HEK293 (cell line): ENCODE data around the gene CD28.
"Not testable (repeated sequence)": the region's sequence is repeated elsewhere in the genome, so short reads cannot be mapped to it uniquely, and the experiment has no call there.

Experiments used
- CTCF ChIA-PET: fragments of 350-600 bp; formaldehyde crosslinking; extraction: SDS; loops from one replicate; lab custom pipeline; 2021; ENCODE audit warnings: antibody characterized with exemption; lab: Yijun Ruan, JAX
- POLR2A ChIA-PET: fragments of 300-600 bp; formaldehyde crosslinking; extraction: SDS; loops from one replicate; lab custom pipeline; 2020; ENCODE audit warnings: antibody characterized with exemption, inconsistent platforms; lab: Yijun Ruan, JAX
- H3K27ac ChIP-seq: fragments of 200-500 bp; sonication (Bioruptor generic); 2 replicates; pipeline ENCODE4 v1.5.1; 2014; ENCODE audit warnings: low read depth, low read length, control low read depth, inconsistent platforms; ENCODE audit errors: extremely low read depth
- H3K36me3 ChIP-seq, 2 experiments: fragments of 200-500 bp in 1 of 2; sonication (Bioruptor generic) in 1 of 2; 1 replicate in 1 of 2; 2 replicates in 1 of 2; pipeline ENCODE4 v1.5.1; 2014 to 2017; ENCODE audit warnings: inconsistent platforms in 2 of 2, low read length in 2 of 2; ENCODE audit not compliant: control insufficient read depth in 2 of 2, insufficient read depth in 1 of 2
- H3K4me1 ChIP-seq: fragments of 200-500 bp; sonication (Bioruptor generic); 2 replicates; pipeline ENCODE4 v1.5.1; 2014; ENCODE audit warnings: mild to moderate bottlenecking, low read length, inconsistent platforms; ENCODE audit not compliant: control insufficient read depth, insufficient read depth
- H3K4me3 ChIP-seq: 2 replicates; pipeline ENCODE4 v1.5.1; 2011; ENCODE audit warnings: low read depth, mild to moderate bottlenecking, control low read depth, low read length, moderate library complexity
- H3K9me3 ChIP-seq: fragments of 200-500 bp; sonication (Bioruptor generic); 2 replicates; pipeline ENCODE4 v1.5.1; 2014; ENCODE audit warnings: low read depth, low read length, inconsistent platforms; ENCODE audit not compliant: control insufficient read depth, insufficient read depth
- EGR2 ChIP-seq: fragments of 450-650 bp; formaldehyde crosslinking; IDR thresholded peaks from 2 replicates; pipeline ENCODE4 v1.5.1; 2016; ENCODE audit warnings: low read depth, missing biosample characterization, missing genetic modification characterization
- GLIS1 ChIP-seq: fragments of 450-650 bp; formaldehyde crosslinking; IDR thresholded peaks from 2 replicates; pipeline ENCODE4 v1.5.1; 2016; ENCODE audit warnings: missing biosample characterization, missing genetic modification characterization
- GLIS2 ChIP-seq: fragments of 450-650 bp; formaldehyde crosslinking; IDR thresholded peaks from 2 replicates; pipeline ENCODE4 v1.5.1; 2016; ENCODE audit warnings: missing biosample characterization, missing genetic modification characterization
- OSR2 ChIP-seq: fragments of 450-650 bp; formaldehyde crosslinking; IDR thresholded peaks from 2 replicates; pipeline ENCODE4 v1.5.1; 2016; ENCODE audit warnings: missing biosample characterization, missing genetic modification characterization
- SETDB1 ChIP-seq: IDR thresholded peaks from one replicate; pipeline ENCODE4 v1.6.1; 2017; ENCODE audit warnings: mild to moderate bottlenecking, low read length, moderate library complexity, mixed read lengths; ENCODE audit not compliant: insufficient read length
- SP7 ChIP-seq: fragments of 450-650 bp; formaldehyde crosslinking; IDR thresholded peaks from 2 replicates; pipeline ENCODE4 v1.5.1; 2016; ENCODE audit warnings: missing biosample characterization, missing genetic modification characterization
- YY2 ChIP-seq: fragments of 450-650 bp; formaldehyde crosslinking; IDR thresholded peaks from 2 replicates; pipeline ENCODE4 v1.5.1; 2016; ENCODE audit warnings: missing biosample characterization, missing genetic modification characterization
- ZBTB1 ChIP-seq: fragments of 450-650 bp; formaldehyde crosslinking; IDR thresholded peaks from 2 replicates; pipeline ENCODE4 v1.5.1; 2016; ENCODE audit warnings: missing biosample characterization, missing genetic modification characterization
- ZBTB20 ChIP-seq: fragments of 450-650 bp; formaldehyde crosslinking; IDR thresholded peaks from 2 replicates; pipeline ENCODE4 v1.5.1; 2016; ENCODE audit warnings: missing biosample characterization, missing genetic modification characterization
- ZFP69B ChIP-seq: fragments of 450-650 bp; formaldehyde crosslinking; IDR thresholded peaks from 2 replicates; pipeline ENCODE4 v1.5.1; 2016; ENCODE audit warnings: missing biosample characterization, missing genetic modification characterization
- ZNF121 ChIP-seq: fragments of 450-650 bp; formaldehyde crosslinking; IDR thresholded peaks from 2 replicates; pipeline ENCODE4 v1.5.1; 2016; ENCODE audit warnings: missing biosample characterization, missing genetic modification characterization
- ZNF169 ChIP-seq: fragments of 450-650 bp; formaldehyde crosslinking; IDR thresholded peaks from 2 replicates; pipeline ENCODE4 v1.5.1; 2016; ENCODE audit warnings: missing biosample characterization, missing genetic modification characterization
- ZNF335 ChIP-seq: fragments of 450-650 bp; formaldehyde crosslinking; conservative IDR thresholded peaks from 2 replicates; pipeline ENCODE4 v1.5.1; 2016; ENCODE audit warnings: missing biosample characterization, missing genetic modification characterization
- ZNF555 ChIP-seq: fragments of 450-650 bp; formaldehyde crosslinking; conservative IDR thresholded peaks from 2 replicates; pipeline ENCODE4 v1.5.1; 2017; ENCODE audit warnings: missing biosample characterization, mild to moderate bottlenecking, missing genetic modification characterization, inconsistent platforms
- ZNF561 ChIP-seq: fragments of 450-650 bp; IDR thresholded peaks from 2 replicates; pipeline ENCODE4 v1.5.1; 2018; ENCODE audit warnings: missing biosample characterization, missing genetic modification characterization, borderline replicate concordance
- ZNF600 ChIP-seq: fragments of 450-650 bp; formaldehyde crosslinking; IDR thresholded peaks from 2 replicates; pipeline ENCODE4 v1.5.1; 2016; ENCODE audit warnings: missing biosample characterization, missing genetic modification characterization
- ZNF610 ChIP-seq: fragments of 450-650 bp; formaldehyde crosslinking; IDR thresholded peaks from 2 replicates; pipeline ENCODE4 v1.5.1; 2016; ENCODE audit warnings: missing biosample characterization, missing genetic modification characterization, borderline replicate concordance
- ZNF664 ChIP-seq: fragments of 450-650 bp; formaldehyde crosslinking; IDR thresholded peaks from 2 replicates; pipeline ENCODE4 v1.5.1; 2016; ENCODE audit warnings: missing biosample characterization, missing genetic modification characterization
- ZNF677 ChIP-seq: fragments of 450-650 bp; IDR thresholded peaks from 2 replicates; pipeline ENCODE4 v1.5.0; 2018; ENCODE audit warnings: missing biosample characterization, mild to moderate bottlenecking, missing genetic modification characterization, moderate library complexity
- ZXDB ChIP-seq: fragments of 450-650 bp; formaldehyde crosslinking; IDR thresholded peaks from 2 replicates; pipeline ENCODE4 v1.5.1; 2016; ENCODE audit warnings: missing biosample characterization, missing genetic modification characterization
- TF ChIP-seq, protein P1 (sequence below): fragments of 450-650 bp; formaldehyde crosslinking; IDR thresholded peaks from 2 replicates; pipeline ENCODE4 v1.5.0; 2017; ENCODE audit warnings: missing biosample characterization, missing genetic modification characterization, borderline replicate concordance
- TF ChIP-seq, protein P2 (sequence below): fragments of 450-650 bp; formaldehyde crosslinking; IDR thresholded peaks from 2 replicates; pipeline ENCODE4 v1.5.1; 2016; ENCODE audit warnings: missing biosample characterization, missing genetic modification characterization, low read depth
- TF ChIP-seq, protein P3 (sequence below): fragments of 450-650 bp; formaldehyde crosslinking; IDR thresholded peaks from 2 replicates; pipeline ENCODE4 v1.5.1; 2016; ENCODE audit warnings: missing biosample characterization, missing genetic modification characterization
- TF ChIP-seq, protein P4 (sequence below): fragments of 450-650 bp; IDR thresholded peaks from 2 replicates; pipeline ENCODE4 v1.5.1; 2018; ENCODE audit warnings: missing biosample characterization, mild to moderate bottlenecking, missing genetic modification characterization

The CD28 gene

DNA sequence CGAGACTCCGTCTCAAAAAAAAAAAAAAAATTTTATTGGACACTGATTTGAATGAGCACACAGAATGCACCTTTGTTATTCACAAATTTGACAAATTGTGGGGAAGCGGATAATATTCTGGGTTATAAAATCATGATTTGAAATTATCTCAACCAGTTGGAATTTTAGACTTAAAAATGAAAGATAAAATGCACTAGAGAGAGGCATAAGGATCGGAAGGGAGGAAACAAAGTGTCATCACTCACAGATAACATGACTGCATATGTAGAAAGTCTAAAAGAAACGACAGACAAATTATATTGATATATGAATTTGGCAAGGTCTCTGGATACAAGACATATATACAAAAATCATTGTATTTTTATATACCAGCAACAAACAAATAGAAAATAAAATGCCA, 70.6 kb downstream of the CD28 start:
- Histone ChIP-seq H3K4me1 (no peaks in the 10 kb centered on the region), H3K36me3 (no peaks in the 10 kb centered on the region), H3K9me3 (no peaks in the 10 kb centered on the region), H3K4me3 (no peak overlapping the region), H3K27ac (no peak overlapping the region)
- ChIA-PET POLR2A (no interaction called here), CTCF (interaction anchor here (0.6 kb wide), 2 partner anchors 37 to 129 kb away, joined by 3 to 4 read pairs; no protein-coding TSS in a partner anchor)
- no peak for TF ChIP-seq ZNF121 (tag by site-specific recombination)
- no peak for TF ChIP-seq ZNF335 (tag by site-specific recombination)
- TF ChIP-seq GLIS1 (tag by site-specific recombination), result no peak
- TF ChIP-seq SP7 (tag by site-specific recombination), result no peak
- no peak for TF ChIP-seq ZBTB20 (tag by site-specific recombination)
- no peak for TF ChIP-seq ZNF610
- TF ChIP-seq GLIS2 (tag by site-specific recombination), result no peak
- no peak for TF ChIP-seq ZNF664
- TF ChIP-seq, protein P1, sequence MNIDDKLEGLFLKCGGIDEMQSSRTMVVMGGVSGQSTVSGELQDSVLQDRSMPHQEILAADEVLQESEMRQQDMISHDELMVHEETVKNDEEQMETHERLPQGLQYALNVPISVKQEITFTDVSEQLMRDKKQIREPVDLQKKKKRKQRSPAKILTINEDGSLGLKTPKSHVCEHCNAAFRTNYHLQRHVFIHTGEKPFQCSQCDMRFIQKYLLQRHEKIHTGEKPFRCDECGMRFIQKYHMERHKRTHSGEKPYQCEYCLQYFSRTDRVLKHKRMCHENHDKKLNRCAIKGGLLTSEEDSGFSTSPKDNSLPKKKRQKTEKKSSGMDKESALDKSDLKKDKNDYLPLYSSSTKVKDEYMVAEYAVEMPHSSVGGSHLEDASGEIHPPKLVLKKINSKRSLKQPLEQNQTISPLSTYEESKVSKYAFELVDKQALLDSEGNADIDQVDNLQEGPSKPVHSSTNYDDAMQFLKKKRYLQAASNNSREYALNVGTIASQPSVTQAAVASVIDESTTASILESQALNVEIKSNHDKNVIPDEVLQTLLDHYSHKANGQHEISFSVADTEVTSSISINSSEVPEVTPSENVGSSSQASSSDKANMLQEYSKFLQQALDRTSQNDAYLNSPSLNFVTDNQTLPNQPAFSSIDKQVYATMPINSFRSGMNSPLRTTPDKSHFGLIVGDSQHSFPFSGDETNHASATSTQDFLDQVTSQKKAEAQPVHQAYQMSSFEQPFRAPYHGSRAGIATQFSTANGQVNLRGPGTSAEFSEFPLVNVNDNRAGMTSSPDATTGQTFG (tag by site-specific recombination), result no peak
- TF ChIP-seq, protein P2, sequence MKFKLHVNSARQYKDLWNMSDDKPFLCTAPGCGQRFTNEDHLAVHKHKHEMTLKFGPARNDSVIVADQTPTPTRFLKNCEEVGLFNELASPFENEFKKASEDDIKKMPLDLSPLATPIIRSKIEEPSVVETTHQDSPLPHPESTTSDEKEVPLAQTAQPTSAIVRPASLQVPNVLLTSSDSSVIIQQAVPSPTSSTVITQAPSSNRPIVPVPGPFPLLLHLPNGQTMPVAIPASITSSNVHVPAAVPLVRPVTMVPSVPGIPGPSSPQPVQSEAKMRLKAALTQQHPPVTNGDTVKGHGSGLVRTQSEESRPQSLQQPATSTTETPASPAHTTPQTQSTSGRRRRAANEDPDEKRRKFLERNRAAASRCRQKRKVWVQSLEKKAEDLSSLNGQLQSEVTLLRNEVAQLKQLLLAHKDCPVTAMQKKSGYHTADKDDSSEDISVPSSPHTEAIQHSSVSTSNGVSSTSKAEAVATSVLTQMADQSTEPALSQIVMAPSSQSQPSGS (tag by site-specific recombination), result no peak
- TF ChIP-seq ZNF555 (tag by site-specific recombination), result no peak
- no peak for TF ChIP-seq OSR2 (tag by site-specific recombination)
- no peak for TF ChIP-seq ZBTB1 (tag by site-specific recombination)
- no peak for TF ChIP-seq ZNF677 (tag by site-specific recombination)

DNA sequence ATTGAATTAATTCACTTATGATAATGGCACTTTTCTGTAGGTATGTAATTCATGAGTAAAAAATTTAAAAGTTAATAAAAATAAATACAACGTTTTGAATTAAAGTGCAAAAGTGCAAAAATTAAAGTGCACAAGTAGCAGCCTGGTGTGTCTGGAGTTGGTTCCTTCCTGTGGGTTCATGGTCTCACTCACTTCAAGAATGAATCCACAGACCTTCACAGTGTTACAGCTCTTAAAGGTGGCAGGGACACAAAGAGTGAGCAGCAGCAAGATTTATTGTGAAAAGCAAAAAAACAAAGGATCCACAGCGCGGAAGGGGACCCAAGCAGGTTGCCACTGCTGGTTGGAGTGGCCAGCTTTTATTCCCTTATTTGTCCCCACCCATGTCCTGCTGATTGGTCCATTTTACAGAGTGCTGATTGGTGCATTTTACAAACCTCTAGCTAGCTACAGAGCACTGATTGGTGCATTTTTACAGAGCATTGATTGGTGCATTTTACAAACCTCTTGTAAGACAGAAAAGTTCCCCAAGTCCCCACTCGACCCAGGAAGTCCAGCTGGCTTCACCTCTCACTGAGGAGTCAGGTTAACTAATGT, 73.1 kb downstream of the CD28 start:
- H3K36me3 ChIP-seq, POLR2A ChIA-PET, H3K9me3 ChIP-seq, H3K27ac ChIP-seq, H3K4me3 ChIP-seq, H3K4me1 ChIP-seq: not testable (repeated sequence)
- CTCF ChIA-PET, result interaction anchor here (0.6 kb wide), 2 partner anchors 130 to 1731 kb away, joined by 3 read pairs; no protein-coding TSS in a partner anchor

DNA sequence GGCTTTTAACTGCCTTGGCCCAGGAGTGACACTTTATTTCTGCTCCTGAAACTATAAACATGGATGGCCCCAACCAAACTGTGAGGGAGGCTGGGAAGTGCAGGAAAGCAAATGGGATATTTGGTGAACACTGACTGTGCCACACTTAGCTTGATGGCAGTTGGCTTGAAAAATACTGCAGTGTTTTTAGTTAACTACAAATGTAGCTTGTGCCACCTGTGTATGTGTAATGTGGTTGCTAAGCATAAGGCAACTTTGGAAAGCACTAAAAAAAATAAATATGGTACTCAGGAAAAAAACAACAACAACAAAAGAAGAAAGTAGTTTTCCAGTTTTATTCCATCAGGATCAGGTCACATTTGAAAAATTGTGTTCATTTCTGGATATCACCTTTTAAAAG, 73.8 kb downstream of the CD28 start:
- CTCF ChIA-PET, result interaction anchor here (0.7 kb wide), 1 partner anchor 624 kb away, joined by 3 read pairs; no protein-coding TSS in a partner anchor
- TF ChIP-seq ZXDB (tag by site-specific recombination), result no peak
- no peak for TF ChIP-seq ZNF169
- TF ChIP-seq ZNF600 (tag by site-specific recombination), result no peak
- no peak for TF ChIP-seq ZFP69B
- TF ChIP-seq YY2 (tag by site-specific recombination), result no peak
- TF ChIP-seq EGR2, result no peak
- no peak for TF ChIP-seq ZNF561 (tag by site-specific recombination)
- TF ChIP-seq, protein P3, sequence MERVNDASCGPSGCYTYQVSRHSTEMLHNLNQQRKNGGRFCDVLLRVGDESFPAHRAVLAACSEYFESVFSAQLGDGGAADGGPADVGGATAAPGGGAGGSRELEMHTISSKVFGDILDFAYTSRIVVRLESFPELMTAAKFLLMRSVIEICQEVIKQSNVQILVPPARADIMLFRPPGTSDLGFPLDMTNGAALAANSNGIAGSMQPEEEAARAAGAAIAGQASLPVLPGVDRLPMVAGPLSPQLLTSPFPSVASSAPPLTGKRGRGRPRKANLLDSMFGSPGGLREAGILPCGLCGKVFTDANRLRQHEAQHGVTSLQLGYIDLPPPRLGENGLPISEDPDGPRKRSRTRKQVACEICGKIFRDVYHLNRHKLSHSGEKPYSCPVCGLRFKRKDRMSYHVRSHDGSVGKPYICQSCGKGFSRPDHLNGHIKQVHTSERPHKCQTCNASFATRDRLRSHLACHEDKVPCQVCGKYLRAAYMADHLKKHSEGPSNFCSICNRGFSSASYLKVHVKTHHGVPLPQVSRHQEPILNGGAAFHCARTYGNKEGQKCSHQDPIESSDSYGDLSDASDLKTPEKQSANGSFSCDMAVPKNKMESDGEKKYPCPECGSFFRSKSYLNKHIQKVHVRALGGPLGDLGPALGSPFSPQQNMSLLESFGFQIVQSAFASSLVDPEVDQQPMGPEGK (tag by site-specific recombination), result no peak
- TF ChIP-seq, protein P4, sequence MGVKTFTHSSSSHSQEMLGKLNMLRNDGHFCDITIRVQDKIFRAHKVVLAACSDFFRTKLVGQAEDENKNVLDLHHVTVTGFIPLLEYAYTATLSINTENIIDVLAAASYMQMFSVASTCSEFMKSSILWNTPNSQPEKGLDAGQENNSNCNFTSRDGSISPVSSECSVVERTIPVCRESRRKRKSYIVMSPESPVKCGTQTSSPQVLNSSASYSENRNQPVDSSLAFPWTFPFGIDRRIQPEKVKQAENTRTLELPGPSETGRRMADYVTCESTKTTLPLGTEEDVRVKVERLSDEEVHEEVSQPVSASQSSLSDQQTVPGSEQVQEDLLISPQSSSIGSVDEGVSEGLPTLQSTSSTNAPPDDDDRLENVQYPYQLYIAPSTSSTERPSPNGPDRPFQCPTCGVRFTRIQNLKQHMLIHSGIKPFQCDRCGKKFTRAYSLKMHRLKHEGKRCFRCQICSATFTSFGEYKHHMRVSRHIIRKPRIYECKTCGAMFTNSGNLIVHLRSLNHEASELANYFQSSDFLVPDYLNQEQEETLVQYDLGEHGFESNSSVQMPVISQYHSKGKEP (tag by site-specific recombination), result no peak
- no peak for TF ChIP-seq SETDB1
- TF ChIP-seq, all 188 proteins: peak for 0
- POLR2A ChIA-PET, result no interaction called here
- H3K4me3 ChIP-seq, result no peak overlapping the region
- no peaks in the 10 kb centered on the region for H3K36me3 ChIP-seq
- H3K9me3 ChIP-seq, result no peaks in the 10 kb centered on the region
- no peak overlapping the region for H3K27ac ChIP-seq
- H3K4me1 ChIP-seq, result no peaks in the 10 kb centered on the region
